H1 (cell line): ENCODE measurements around the gene CABP5. TPM values are rescaled to one million over a fixed set of nuclear protein-coding genes. Genes with fewer than 3 reads are reported as not detected.

Experiments
- CTCF ChIA-PET: fragments of 300-600 bp; sonication (Branson Sonifier 250); formaldehyde crosslinking; loops from one replicate; lab custom pipeline; 2021; ENCODE audit not compliant: partially characterized antibody; lab: Charles Lee
- POLR2A ChIA-PET: fragments of 300-600 bp; sonication (Branson Sonifier 250); formaldehyde crosslinking; loops from one replicate; lab custom pipeline; 2021; ENCODE audit warnings: inconsistent platforms; ENCODE audit not compliant: partially characterized antibody; lab: Charles Lee
- DNase-seq, 2 experiments: peaks; one replicate each; pipeline versions ENCODE4 v3.0.0 to v3.0.0-alpha.2; 2010 to 2022; ENCODE audit warnings: low spot score in 2 of 2, low read depth in 1 of 2, mixed read lengths in 1 of 2
- FAIRE-seq: peaks from 2 replicates; lab custom pipeline; 2011; peaks lifted over from hg19 to GRCh38; lab: Jason Lieb, UNC
- H2AFZ ChIP-seq: 2 replicates; pipeline ENCODE4 v1.8.1; 2012; ENCODE audit warnings: low read length, inconsistent platforms
- H2AK5ac ChIP-seq: 2 replicates; pipeline ENCODE4 v1.6.1; 2013; ENCODE audit warnings: low read depth, low read length
- H2BK120ac ChIP-seq: replicated peaks from 2 replicates; pipeline ENCODE3; 2013; ENCODE audit warnings: low read depth, low read length, inconsistent platforms
- H2BK12ac ChIP-seq: 2 replicates; pipeline ENCODE4 v1.6.1; 2013; ENCODE audit warnings: low read depth, low read length
- H2BK15ac ChIP-seq: 2 replicates; pipeline ENCODE4 v1.6.1; 2013; ENCODE audit warnings: low read length
- H2BK20ac ChIP-seq: 2 replicates; pipeline ENCODE4 v1.6.1; 2013; ENCODE audit warnings: low read length
- H2BK5ac ChIP-seq: 2 replicates; pipeline ENCODE4 v1.6.1; 2013; ENCODE audit warnings: low read depth, low read length
- H3K14ac ChIP-seq: 2 replicates; pipeline ENCODE4 v1.6.1; 2013; ENCODE audit warnings: inconsistent platforms; ENCODE audit not compliant: insufficient read length
- H3K18ac ChIP-seq: 2 replicates; pipeline ENCODE4 v1.6.1; 2013; ENCODE audit warnings: low read length; ENCODE audit errors: extremely low read depth
- H3K23ac ChIP-seq: 2 replicates; pipeline ENCODE4 v1.6.1; 2013; ENCODE audit warnings: inconsistent platforms; ENCODE audit not compliant: insufficient read length
- H3K23me2 ChIP-seq: 2 replicates; pipeline ENCODE4 v1.6.1; 2013; ENCODE audit warnings: low read depth, low read length
- H3K27ac ChIP-seq: 2 replicates; pipeline ENCODE4 v1.6.1; 2011; ENCODE audit warnings: low read depth, low read length, inconsistent platforms
- H3K27me3 ChIP-seq, 4 experiments: replicated peaks in 1 of 4; 1 replicate in 1 of 4; 2 replicates in 3 of 4; pipeline versions ENCODE4 v1.6.1 to v1.8.1; 2011 to 2013; ENCODE audit warnings: low read length in 3 of 4, mild to moderate bottlenecking in 3 of 4, inconsistent platforms in 2 of 4, mixed read lengths in 2 of 4, moderate library complexity in 1 of 4; ENCODE audit not compliant: control insufficient read depth in 3 of 4, insufficient read depth in 3 of 4; ENCODE audit errors: extremely low read depth in 1 of 4
- H3K36me3 ChIP-seq, 4 experiments: 2 replicates each; pipeline versions ENCODE4 v1.6.1 to v1.8.1; 2011 to 2013; ENCODE audit warnings: mild to moderate bottlenecking in 4 of 4, low read length in 3 of 4, moderate library complexity in 2 of 4, control low read depth in 1 of 4, inconsistent platforms in 1 of 4; ENCODE audit not compliant: insufficient read depth in 4 of 4, control insufficient read depth in 2 of 4
- H3K4ac ChIP-seq: replicated peaks from 2 replicates; pipeline ENCODE3; 2013; ENCODE audit warnings: low read length, low read depth, mixed read lengths, inconsistent platforms; ENCODE audit not compliant: insufficient read length
- H3K4me1 ChIP-seq, 4 experiments: replicated peaks in 1 of 4; 1 replicate in 1 of 4; 2 replicates in 3 of 4; pipeline versions ENCODE4 v1.6.1 to v1.8.1; 2011 to 2013; ENCODE audit warnings: low read length in 3 of 4, inconsistent platforms in 2 of 4, mixed read lengths in 1 of 4; ENCODE audit not compliant: insufficient read depth in 4 of 4, control insufficient read depth in 3 of 4
- H3K4me2 ChIP-seq, 2 experiments: 2 replicates each; pipeline versions ENCODE4 v1.6.1 to v1.8.1; 2011 to 2013; ENCODE audit warnings: low read depth in 2 of 2, low read length in 2 of 2, control low read depth in 1 of 2, inconsistent platforms in 1 of 2, mild to moderate bottlenecking in 1 of 2; ENCODE audit not compliant: insufficient read depth in 1 of 2
- H3K4me3 ChIP-seq, 4 experiments: fragments of 200-600, 300-600 bp in 1 of 4; sonication (generic), shearing (Covaris generic), sonication (Bioruptor Twin) in 1 of 4; 2 replicates each; pipeline versions ENCODE4 v1.5.1 to v1.8.1; 2011 to 2016; ENCODE audit warnings: low read length in 4 of 4, low read depth in 3 of 4, control low read depth in 2 of 4, inconsistent platforms in 2 of 4, mild to moderate bottlenecking in 2 of 4, mixed read lengths in 1 of 4, moderate library complexity in 1 of 4; ENCODE audit not compliant: insufficient read depth in 2 of 4; ENCODE audit errors: extremely low read depth in 1 of 4
- H3K56ac ChIP-seq: replicated peaks from 2 replicates; pipeline ENCODE3; 2013; ENCODE audit warnings: low read depth, mild to moderate bottlenecking, mixed read lengths, low read length, inconsistent platforms; ENCODE audit not compliant: insufficient read length
- H3K79me1 ChIP-seq: 2 replicates; pipeline ENCODE4 v1.6.1; 2013; ENCODE audit warnings: low read depth, low read length, control low read depth
- H3K79me2 ChIP-seq, 2 experiments: 2 replicates each; pipeline versions ENCODE4 v1.6.1 to v1.8.1; 2012 to 2013; ENCODE audit warnings: low read length in 2 of 2, mild to moderate bottlenecking in 2 of 2, inconsistent platforms in 1 of 2; ENCODE audit not compliant: insufficient read depth in 2 of 2, control insufficient read depth in 1 of 2
- H3K9ac ChIP-seq, 4 experiments: replicated peaks in 1 of 4; 1 replicate in 1 of 4; 2 replicates in 3 of 4; pipeline versions ENCODE4 v1.6.1 to v1.8.1; 2011 to 2013; ENCODE audit warnings: low read depth in 3 of 4, low read length in 3 of 4, control low read depth in 2 of 4, mild to moderate bottlenecking in 2 of 4, moderate library complexity in 2 of 4, inconsistent platforms in 1 of 4; ENCODE audit errors: extremely low read depth in 1 of 4
- H3K9me3 ChIP-seq, 2 experiments: 2 replicates each; pipeline versions ENCODE4 v1.6.1 to v1.8.1; 2012 to 2013; ENCODE audit warnings: mild to moderate bottlenecking in 2 of 2, moderate library complexity in 2 of 2, control low read depth in 1 of 2, inconsistent platforms in 1 of 2, low read depth in 1 of 2, low read length in 1 of 2, mixed read lengths in 1 of 2; ENCODE audit not compliant: insufficient read depth in 2 of 2
- H4K20me1 ChIP-seq, 2 experiments: replicated peaks in 1 of 2; 2 replicates each; pipeline versions ENCODE3 to v1.8.1; 2011 to 2013; ENCODE audit warnings: inconsistent platforms in 2 of 2, low read length in 2 of 2, mild to moderate bottlenecking in 1 of 2; ENCODE audit not compliant: insufficient read depth in 2 of 2, control insufficient read depth in 1 of 2
- H4K5ac ChIP-seq: 2 replicates; pipeline ENCODE4 v1.6.1; 2013; ENCODE audit warnings: low read length, low read depth, mixed read lengths, inconsistent platforms; ENCODE audit not compliant: insufficient read length
- H4K8ac ChIP-seq: 2 replicates; pipeline ENCODE4 v1.8.0; 2013; ENCODE audit warnings: mild to moderate bottlenecking, moderate library complexity, low read length, inconsistent platforms; ENCODE audit not compliant: insufficient read depth; ENCODE audit errors: extremely low read depth
- H4K91ac ChIP-seq: replicated peaks from 2 replicates; pipeline ENCODE3; 2013; ENCODE audit warnings: low read length, mixed read lengths, inconsistent platforms; ENCODE audit not compliant: insufficient read length
- E2F6 ChIP-seq: IDR thresholded peaks from 2 replicates; pipeline ENCODE4 v1.6.1; 2012; ENCODE audit warnings: inconsistent platforms
- SP1 ChIP-seq: IDR thresholded peaks from 2 replicates; pipeline ENCODE4 v1.6.1; 2011; ENCODE audit warnings: low read depth, low read length
- TBP ChIP-seq: IDR thresholded peaks from 2 replicates; pipeline ENCODE4 v1.6.1; 2011; ENCODE audit warnings: low read depth, low read length, improper control_type of control experiment
- WGBS, 2 experiments: shearing (Covaris generic) in 1 of 2; methylation state at CpG; one replicate each; pipeline versions ENCODE4 v1.1.6 to v1.1.7; 2013 to 2015; ENCODE audit warnings: low lambda C conversion rate in 2 of 2, mixed read lengths in 2 of 2, inconsistent platforms in 1 of 2, low coverage in 1 of 2, missing lambda C conversion rate in 1 of 2; ENCODE audit not compliant: insufficient replicate concordance in 2 of 2, insufficient coverage in 1 of 2, insufficient read length in 1 of 2; ENCODE audit errors: extremely low coverage in 1 of 2, missing lambda C conversion rate in 1 of 2; 5-methylcytosine and 5-hydroxymethylcytosine counted together
- polyA plus RNA-seq, 7 experiments: library from polyadenylated mRNA; depleted of rRNA in 3 of 7; stranded (reverse) in 5 of 7; unstranded in 2 of 7; fragments of >200 nt in 5 of 7; fragments of 200-250 nt in 2 of 7; gene quantifications; 1 replicate in 5 of 7; 2 replicates in 1 of 7; 4 replicates in 1 of 7; pipeline versions ENCODE4 v1.2.1 to v1.2.3, GENCODE V29; 2011 to 2013; ENCODE audit warnings: missing spikeins in 2 of 7, mixed read lengths in 2 of 7
- total RNA-seq: library from RNA; stranded (reverse); fragmentation: NEBNext Ultra II Directional; extraction: Animal tissue kit (Norgen Biotek cat#: 25700); gene quantifications from 2 replicates; pipeline ENCODE4 v1.2.1, GENCODE V29; 2021

Gene CABP5
- total and polyA plus RNA-seq, 2 of the 8 experiments (the other 6 are each of a cell fraction or from before 2014, with no cell fraction given) = not detected

- FAIRE-seq = no peak
- POLR2A ChIA-PET = no interaction called here
- H3K4me1 ChIP-seq = no peaks in the 10 kb centered on the region; a peak in 1 of 7 replicates
- H3K36me3 ChIP-seq = no peaks in the 10 kb centered on the region
- CTCF ChIA-PET = interaction anchor here (1.0 to 1.8 kb wide), 3 partner anchors 9 to 104 kb away, joined by 3 to 4 read pairs (median 4); no protein-coding TSS in a partner anchor
- H2AK5ac ChIP-seq = no peak overlapping the region
- H2BK20ac ChIP-seq = no peak overlapping the region
- 75% methylated on average over 6 of the region's 6 CpGs; no CpG with 5 or more reads in 1 of the 2 experiments for WGBS, 2 experiments
- H4K5ac ChIP-seq = no peak overlapping the region
- H4K8ac ChIP-seq = no peak overlapping the region; the same call in 1 of the 2 replicates
- no peak overlapping the region for H3K4me3 ChIP-seq
- H2BK5ac ChIP-seq = no peak overlapping the region
- H2BK15ac ChIP-seq = no peak overlapping the region
- H3K4me2 ChIP-seq = no peak overlapping the region
- no peak overlapping the region for H3K56ac ChIP-seq
- H3K79me2 ChIP-seq = no peaks in the 10 kb centered on the region
- H3K14ac ChIP-seq = no peak overlapping the region
- H3K4ac ChIP-seq = no peak overlapping the region
- H3K79me1 ChIP-seq = no peaks in the 10 kb centered on the region
- H3K23ac ChIP-seq = no peak overlapping the region
- H2AFZ ChIP-seq = 0 out of 2 replicates have a peak overlapping the region, but pooled peaks have one; percentile 22
- H3K23me2 ChIP-seq = no peaks in the 10 kb centered on the region
- no peak for DNase-seq
- no peak overlapping the region for H2BK12ac ChIP-seq
- H4K91ac ChIP-seq = no peak overlapping the region
- H3K9me3 ChIP-seq = peaks cover 0 to 3% of the 10 kb centered on the region in 2 experiments; a peak in 1 of 4 replicates
- no peak overlapping the region for H3K27ac ChIP-seq
- TF ChIP-seq TBP (no peak), E2F6 (no peak), SP1 (no peak)
- no peaks in the 10 kb centered on the region for H3K27me3 ChIP-seq
- H3K18ac ChIP-seq = no peak overlapping the region
- H4K20me1 ChIP-seq = no peaks in the 10 kb centered on the region
- H2BK120ac ChIP-seq = no peak overlapping the region
- no peak overlapping the region for H3K9ac ChIP-seq
Measured at GRCh38 chr19:48004236-48004635, 39.6 kb downstream of the CABP5 start.
